Measurements from ENCODE around the gene ASB15.

- TF ChIP-seq CTCF (IDR thresholded peaks at IDR 0.05; ENCODE audit: extremely low read depth in 1 of 2, insufficient read depth in 1 of 2, low read depth in 1 of 2, low read length in 2 of 2) (no peak), EZH2 (IDR thresholded peaks at IDR 0.05; ENCODE audit: borderline replicate concordance, low read depth, low read length, severe bottlenecking) (no peak), POLR2A (IDR thresholded peaks at IDR 0.05; ENCODE audit: low read depth, low read length) (no peak), FOS (IDR thresholded peaks at IDR 0.05; ENCODE audit: borderline replicate concordance, insufficient read depth, low read length) (no peak), GATA2 (IDR thresholded peaks at IDR 0.05; ENCODE audit: insufficient read depth, insufficient read length, low read depth, low read length) (no peak), POLR2AphosphoS5 (IDR thresholded peaks at IDR 0.05; ENCODE audit: insufficient read depth, low read depth, low read length) (no peak)
These were observed 3.1 kb downstream of the ASB15 start for GRCh38 chr7:123604739-123605138.

Measured in endothelial cell of umbilical vein (primary cell).